Caco-2 (cell line): ENCODE data around the gene MPDZ. TPM values are rescaled to one million over a fixed set of nuclear protein-coding genes. Genes with fewer than 3 reads are reported as not detected.

Experiments
- Bru-seq: library from RNA; stranded (reverse); fragments of 400-500 nt; gene quantifications from one replicate; lab custom pipeline; 2021; lab: Mats Ljungman, UMichigan
- BruChase-seq, 2 experiments: library from RNA; stranded (reverse); fragments of 400-500 nt; gene quantifications; one replicate each; lab custom pipeline; 2021; lab: Mats Ljungman, UMichigan
- BruUV-seq: library from RNA; stranded (reverse); fragments of 400-500 nt; replicated peaks from 2 replicates; lab custom pipeline; 2021; lab: Mats Ljungman, UMichigan
- CTCF ChIA-PET: fragments of 300-600 bp; sonication (Branson Sonifier 250); formaldehyde crosslinking; loops from one replicate; lab custom pipeline; 2022; ENCODE audit warnings: antibody characterized with exemption; lab: Charles Lee
- POLR2A ChIA-PET: fragments of 300-600 bp; sonication (Branson Sonifier 250); formaldehyde crosslinking; loops from one replicate; lab custom pipeline; 2022; ENCODE audit warnings: antibody characterized with exemption; lab: Charles Lee
- DNase-seq, 2 experiments: peaks; one replicate each; pipeline versions ENCODE4 v3.0.0 to v3.0.0-alpha.2; 2020 to 2022
- H3K27me3 ChIP-seq: replicated peaks from 2 replicates; pipeline ENCODE4 v1.6.0; 2011; ENCODE audit warnings: low read length; ENCODE audit not compliant: control insufficient read depth, insufficient read depth
- H3K36me3 ChIP-seq: 2 replicates; pipeline ENCODE4 v1.5.1; 2011; ENCODE audit warnings: low read length; ENCODE audit not compliant: control insufficient read depth, insufficient read depth
- H3K4me1 ChIP-seq: fragments of 250-450 bp; sonication (Bioruptor Pico); 2 replicates; pipeline ENCODE4 v1.5.1; 2020; ENCODE audit warnings: mild to moderate bottlenecking
- H3K4me3 ChIP-seq: 2 replicates; pipeline ENCODE4 v1.5.1; 2011; ENCODE audit warnings: low read depth, mild to moderate bottlenecking, control low read depth, low read length
- H3K9me3 ChIP-seq: fragments of 250-450 bp; sonication (Bioruptor Pico); 2 replicates; pipeline ENCODE4 v1.5.1; 2020; ENCODE audit warnings: mild to moderate bottlenecking, moderate library complexity
- H3K27ac Mint-ChIP-seq: one replicate; pipeline ENCODE4 v1.8.0; 2022; ENCODE audit warnings: mixed read lengths; ENCODE audit not compliant: unreplicated experiment
- H3K27me3 Mint-ChIP-seq: one replicate; pipeline ENCODE4 v1.8.0; 2022; ENCODE audit warnings: mixed read lengths; ENCODE audit not compliant: insufficient read depth, unreplicated experiment
- H3K36me3 Mint-ChIP-seq: one replicate; pipeline ENCODE4 v1.8.0; 2022; ENCODE audit warnings: mild to moderate bottlenecking, mixed read lengths; ENCODE audit not compliant: insufficient read depth, unreplicated experiment
- H3K4me1 Mint-ChIP-seq: one replicate; pipeline ENCODE4 v1.8.0; 2022; ENCODE audit warnings: low read depth, mixed read lengths; ENCODE audit not compliant: unreplicated experiment
- H3K4me3 Mint-ChIP-seq: one replicate; pipeline ENCODE4 v1.8.0; 2022; ENCODE audit warnings: mild to moderate bottlenecking, moderate library complexity, mixed read lengths; ENCODE audit not compliant: unreplicated experiment
- H3K9me3 Mint-ChIP-seq: one replicate; pipeline ENCODE4 v1.8.0; 2022; ENCODE audit warnings: mixed read lengths; ENCODE audit not compliant: unreplicated experiment
- intact Hi-C: fragments of 100-400 bp; cut with micrococcal nuclease; formaldehyde crosslinking; loops from one replicate; pipeline ENCODE4 v1.10.0; 2022; ENCODE audit not compliant: unreplicated experiment
- long read RNA-seq: library from polyadenylated mRNA; stranded (forward); transcript quantifications from one replicate; pipeline ENCODE4 v2.0.0, GENCODE V29; 2022
- total RNA-seq: library from RNA; stranded (reverse); gene quantifications from 2 replicates; pipeline ENCODE4 v1.2.3, GENCODE V29; 2022
- TF ChIP-seq, protein P1 (sequence below), 2 experiments: fragments of 200-600 bp in 1 of 2; IDR thresholded peaks; 1 replicate in 1 of 2; 2 replicates in 1 of 2; pipeline versions ENCODE4 v1.5.1 to v1.8.0; 2011 to 2022; ENCODE audit warnings: antibody characterized with exemption in 1 of 2, control low read depth in 1 of 2, inconsistent platforms in 1 of 2, low read depth in 1 of 2, low read length in 1 of 2, mild to moderate bottlenecking in 1 of 2, moderate library complexity in 1 of 2; ENCODE audit not compliant: insufficient read depth in 1 of 2, severe bottlenecking in 1 of 2, unreplicated experiment in 1 of 2

Gene MPDZ, protein sequence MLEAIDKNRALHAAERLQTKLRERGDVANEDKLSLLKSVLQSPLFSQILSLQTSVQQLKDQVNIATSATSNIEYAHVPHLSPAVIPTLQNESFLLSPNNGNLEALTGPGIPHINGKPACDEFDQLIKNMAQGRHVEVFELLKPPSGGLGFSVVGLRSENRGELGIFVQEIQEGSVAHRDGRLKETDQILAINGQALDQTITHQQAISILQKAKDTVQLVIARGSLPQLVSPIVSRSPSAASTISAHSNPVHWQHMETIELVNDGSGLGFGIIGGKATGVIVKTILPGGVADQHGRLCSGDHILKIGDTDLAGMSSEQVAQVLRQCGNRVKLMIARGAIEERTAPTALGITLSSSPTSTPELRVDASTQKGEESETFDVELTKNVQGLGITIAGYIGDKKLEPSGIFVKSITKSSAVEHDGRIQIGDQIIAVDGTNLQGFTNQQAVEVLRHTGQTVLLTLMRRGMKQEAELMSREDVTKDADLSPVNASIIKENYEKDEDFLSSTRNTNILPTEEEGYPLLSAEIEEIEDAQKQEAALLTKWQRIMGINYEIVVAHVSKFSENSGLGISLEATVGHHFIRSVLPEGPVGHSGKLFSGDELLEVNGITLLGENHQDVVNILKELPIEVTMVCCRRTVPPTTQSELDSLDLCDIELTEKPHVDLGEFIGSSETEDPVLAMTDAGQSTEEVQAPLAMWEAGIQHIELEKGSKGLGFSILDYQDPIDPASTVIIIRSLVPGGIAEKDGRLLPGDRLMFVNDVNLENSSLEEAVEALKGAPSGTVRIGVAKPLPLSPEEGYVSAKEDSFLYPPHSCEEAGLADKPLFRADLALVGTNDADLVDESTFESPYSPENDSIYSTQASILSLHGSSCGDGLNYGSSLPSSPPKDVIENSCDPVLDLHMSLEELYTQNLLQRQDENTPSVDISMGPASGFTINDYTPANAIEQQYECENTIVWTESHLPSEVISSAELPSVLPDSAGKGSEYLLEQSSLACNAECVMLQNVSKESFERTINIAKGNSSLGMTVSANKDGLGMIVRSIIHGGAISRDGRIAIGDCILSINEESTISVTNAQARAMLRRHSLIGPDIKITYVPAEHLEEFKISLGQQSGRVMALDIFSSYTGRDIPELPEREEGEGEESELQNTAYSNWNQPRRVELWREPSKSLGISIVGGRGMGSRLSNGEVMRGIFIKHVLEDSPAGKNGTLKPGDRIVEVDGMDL (N-terminal part only)
- 0.23 TPM in 1 of 2 replicates, not detected in the other for total RNA-seq
- percentile 9 among the genes with signal in this experiment for Bru-seq, nascent RNA
- percentile 3 among the genes with signal in this experiment for BruChase-seq, experiment 1, labeled RNA remaining after a 2-hour chase
- percentile 2 among the genes with signal in this experiment for BruChase-seq, experiment 2, labeled RNA remaining after a 6-hour chase
- long read RNA-seq = 0 reads

DNA sequence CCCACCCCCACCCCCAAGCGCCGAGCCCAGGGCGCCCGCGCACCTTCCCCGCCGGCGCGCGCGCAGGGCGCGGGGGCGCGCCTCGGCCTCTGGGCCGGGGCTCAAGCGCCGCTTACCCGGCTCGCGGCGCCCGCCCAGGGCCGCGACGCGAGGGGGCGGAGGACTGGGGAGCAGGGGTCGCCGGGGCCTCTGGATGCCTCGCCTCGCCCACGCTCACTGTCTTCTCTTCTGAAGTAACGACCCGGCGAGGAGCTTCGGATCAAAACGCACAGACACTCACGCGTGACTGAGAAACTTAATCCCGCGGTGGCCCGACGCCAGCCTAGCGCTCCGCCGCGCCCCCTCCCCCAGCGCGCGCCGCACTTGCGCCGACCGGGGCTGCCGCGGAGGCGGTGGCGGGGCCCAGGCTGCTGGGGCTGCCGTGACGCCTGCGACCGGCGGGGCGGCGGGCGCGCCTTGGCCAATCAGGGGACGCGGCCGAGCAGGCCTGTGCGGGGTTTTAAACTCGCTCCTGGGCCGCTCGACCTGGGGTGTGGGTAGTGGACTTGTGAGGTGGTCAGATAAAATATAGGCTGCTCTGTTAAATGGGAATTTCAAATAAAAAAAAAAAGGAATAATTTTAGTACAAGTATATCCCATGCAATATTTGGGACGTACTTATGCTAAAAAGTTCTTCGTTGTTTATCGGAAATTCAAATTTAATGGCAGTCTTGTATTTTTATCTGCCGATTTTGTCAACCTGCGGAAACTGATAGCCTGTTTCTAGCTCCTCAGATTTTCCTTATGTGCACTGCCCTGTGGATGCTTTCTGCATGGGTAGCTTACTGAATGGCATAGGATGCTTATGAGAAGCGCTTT lies at the start of gene MPDZ:
TSS of gene MPDZ (minus strand) at position 409 of the 858 bp plus-strand sequence. CDS start 29,377 bp downstream, outside the sequence.
- Histone ChIP-seq H3K36me3 (no peaks in the 10 kb centered on the region), H3K27me3 (no peaks in the 10 kb centered on the region), H3K4me3 (no peak within 1 kb of the TSS), H3K9me3 (no peaks in the 10 kb centered on the region), H3K4me1 (no peaks in the 10 kb centered on the region)
- TF ChIP-seq, protein P1, sequence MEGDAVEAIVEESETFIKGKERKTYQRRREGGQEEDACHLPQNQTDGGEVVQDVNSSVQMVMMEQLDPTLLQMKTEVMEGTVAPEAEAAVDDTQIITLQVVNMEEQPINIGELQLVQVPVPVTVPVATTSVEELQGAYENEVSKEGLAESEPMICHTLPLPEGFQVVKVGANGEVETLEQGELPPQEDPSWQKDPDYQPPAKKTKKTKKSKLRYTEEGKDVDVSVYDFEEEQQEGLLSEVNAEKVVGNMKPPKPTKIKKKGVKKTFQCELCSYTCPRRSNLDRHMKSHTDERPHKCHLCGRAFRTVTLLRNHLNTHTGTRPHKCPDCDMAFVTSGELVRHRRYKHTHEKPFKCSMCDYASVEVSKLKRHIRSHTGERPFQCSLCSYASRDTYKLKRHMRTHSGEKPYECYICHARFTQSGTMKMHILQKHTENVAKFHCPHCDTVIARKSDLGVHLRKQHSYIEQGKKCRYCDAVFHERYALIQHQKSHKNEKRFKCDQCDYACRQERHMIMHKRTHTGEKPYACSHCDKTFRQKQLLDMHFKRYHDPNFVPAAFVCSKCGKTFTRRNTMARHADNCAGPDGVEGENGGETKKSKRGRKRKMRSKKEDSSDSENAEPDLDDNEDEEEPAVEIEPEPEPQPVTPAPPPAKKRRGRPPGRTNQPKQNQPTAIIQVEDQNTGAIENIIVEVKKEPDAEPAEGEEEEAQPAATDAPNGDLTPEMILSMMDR (IDR thresholded peaks at IDR 0.05; ENCODE audit: insufficient read depth in 1 of 2, low read depth in 1 of 2, low read length in 1 of 2, severe bottlenecking in 1 of 2, unreplicated experiment in 1 of 2) = no peak
- no peak within 1 kb of the TSS for H3K4me3 Mint-ChIP-seq
- H3K27ac Mint-ChIP-seq = no peak within 1 kb of the TSS
- POLR2A ChIA-PET = no interaction called here
- H3K36me3 Mint-ChIP-seq = no peaks in the 10 kb centered on the region
- no peaks in the 10 kb centered on the region for H3K27me3 Mint-ChIP-seq
- CTCF ChIA-PET = no interaction called here
- H3K9me3 Mint-ChIP-seq = no peaks in the 10 kb centered on the region
- BruUV-seq = no TSS peak
- no peak for DNase-seq
- H3K4me1 Mint-ChIP-seq = no peaks in the 10 kb centered on the region
- intact Hi-C loops = no loop called here

DNA sequence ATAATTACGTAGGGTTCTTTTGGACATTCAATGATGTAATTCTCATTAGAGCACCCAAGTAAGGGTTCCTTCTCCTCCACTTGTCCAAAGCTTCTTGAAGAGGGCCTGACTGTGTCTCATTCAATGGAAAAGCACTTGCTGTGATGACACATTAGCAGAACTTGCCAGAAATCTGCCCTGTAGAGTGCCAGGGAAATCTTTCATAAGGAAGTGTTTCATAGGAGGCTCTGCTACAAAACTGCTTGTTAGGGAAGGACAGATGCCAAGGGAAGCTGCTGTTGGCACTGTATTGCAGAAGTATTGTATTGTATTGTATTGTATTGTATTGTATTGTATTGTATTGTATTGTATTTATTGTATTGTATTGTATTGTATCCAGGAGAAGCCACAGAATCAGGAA lies 45.5 kb upstream of the MPDZ start:
- Mint-ChIP-seq H3K9me3 (no peaks in the 10 kb centered on the region), H3K36me3 (no peaks in the 10 kb centered on the region), H3K27ac (no peak overlapping the region), H3K4me3 (no peak overlapping the region), H3K27me3 (peaks cover 2% of the 10 kb centered on the region), H3K4me1 (no peaks in the 10 kb centered on the region)
- no peak for DNase-seq
- ChIA-PET CTCF (no interaction called here), POLR2A (no interaction called here)
- H3K36me3 ChIP-seq = no peaks in the 10 kb centered on the region
- intact Hi-C loops = no loop called here
- H3K9me3 ChIP-seq = no peaks in the 10 kb centered on the region
- TF ChIP-seq, protein P1 (IDR thresholded peaks at IDR 0.05; ENCODE audit: insufficient read depth in 1 of 2, low read depth in 1 of 2, low read length in 1 of 2, severe bottlenecking in 1 of 2, unreplicated experiment in 1 of 2) = no peak
- H3K27me3 ChIP-seq = no peaks in the 10 kb centered on the region
- H3K4me3 ChIP-seq = no peak overlapping the region
- H3K4me1 ChIP-seq = no peaks in the 10 kb centered on the region
- no TSS peak for BruUV-seq
